ENCODE data around the gene MAGI2.

MAGI2 gene

DNA sequence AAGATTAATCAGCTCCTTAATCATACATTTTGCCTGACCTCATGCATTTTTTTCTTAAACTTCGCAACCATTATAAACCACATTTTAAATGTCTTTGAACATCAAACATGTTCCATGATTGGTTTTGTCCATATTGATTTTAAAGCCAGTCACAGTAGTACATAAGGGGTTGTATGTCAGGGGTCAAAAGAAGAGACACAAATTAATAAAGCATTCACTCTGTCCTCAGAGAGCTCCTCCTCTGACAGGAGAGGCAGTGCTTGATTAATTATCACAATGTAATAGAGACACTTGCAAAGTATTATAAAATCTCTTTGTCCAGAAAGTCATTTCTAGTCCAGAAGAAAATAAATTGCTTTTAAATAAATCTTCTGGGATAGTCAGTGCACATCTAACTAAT, 195.5 kb downstream of the MAGI2 start:
- no peak for DNase-seq (ENCODE audit: low read depth in 2 of 2)

DNA sequence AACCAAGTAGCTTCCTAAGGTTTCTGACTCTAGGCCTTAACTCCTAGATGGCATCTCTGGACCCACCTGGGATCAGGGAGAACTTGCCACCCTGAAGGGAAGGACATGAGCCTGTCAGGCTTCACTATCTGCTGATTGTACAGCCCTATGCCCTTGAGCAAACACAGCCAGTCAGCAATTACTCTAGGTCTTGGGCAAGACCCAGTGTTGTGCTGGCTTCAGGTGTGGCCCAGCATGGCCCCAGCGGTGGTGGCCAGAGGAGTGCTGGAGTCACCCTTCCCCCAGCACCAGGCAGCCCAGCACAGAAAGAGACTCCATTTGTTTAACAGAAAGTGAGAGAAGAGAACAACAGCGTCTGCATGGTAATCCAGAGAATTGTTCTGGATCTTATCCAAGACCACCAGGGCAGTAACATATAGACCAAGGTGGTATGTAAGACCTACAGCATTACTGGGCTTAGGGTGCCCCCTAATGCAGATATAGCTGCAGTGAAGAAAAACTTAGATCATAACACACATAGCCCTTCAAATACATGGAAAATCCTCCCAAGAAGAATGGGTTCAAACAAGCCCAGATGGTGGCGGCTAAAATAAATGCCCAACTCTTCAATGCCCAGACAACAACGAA, 207.7 kb downstream of the MAGI2 start:
- DNase-seq (ENCODE audit: low read depth in 2 of 2) = no peak

GRCh38 chr7:79244482-79244881, 209.0 kb downstream of the MAGI2 start:
- no peak for DNase-seq (ENCODE audit: low read depth in 2 of 2)

DNA sequence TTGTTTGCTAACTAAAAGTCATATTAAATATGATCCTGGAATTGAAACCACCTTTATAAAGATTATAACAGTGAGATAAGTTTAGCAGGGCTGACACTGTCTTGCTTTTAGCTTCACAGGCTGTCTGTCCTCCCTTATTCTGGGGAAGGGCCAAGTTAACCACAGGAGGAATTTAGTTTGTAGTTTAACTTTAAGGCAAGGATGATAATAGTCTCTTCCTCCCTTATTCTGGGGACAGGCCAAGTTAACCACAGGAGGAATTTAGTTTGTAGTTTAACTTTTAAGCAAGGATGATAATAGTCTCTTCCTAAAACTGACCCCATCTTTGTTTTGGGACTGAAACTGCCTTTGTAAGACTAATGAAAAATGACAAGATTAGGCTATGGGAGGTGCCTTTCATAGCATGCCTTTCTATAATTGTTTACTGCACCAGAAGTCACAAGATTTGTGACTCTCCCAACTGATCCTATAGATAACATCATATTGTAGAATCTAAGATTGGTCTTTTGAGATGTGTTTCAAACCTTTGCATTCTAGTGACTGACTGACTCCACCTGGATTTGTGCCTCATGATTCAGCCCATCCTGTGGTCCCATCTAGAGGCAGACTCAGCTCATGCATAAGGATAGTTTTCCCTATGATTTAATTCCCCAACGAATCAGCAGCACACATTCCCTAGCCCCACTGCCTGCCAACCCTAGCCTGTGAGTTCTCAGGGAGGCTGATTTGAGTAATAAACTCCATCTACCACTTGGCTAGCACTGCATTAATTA, 212.0 kb downstream of the MAGI2 start:
- no peak for DNase-seq (ENCODE audit: low read depth in 2 of 2)

GRCh38 chr7:79240413-79240812, 213.1 kb downstream of the MAGI2 start:
- DNase-seq (ENCODE audit: low read depth in 2 of 2) = no peak

GRCh38 chr7:79236352-79237028, 217.0 kb downstream of the MAGI2 start:
- DNase-seq (ENCODE audit: low read depth in 2 of 2) = no peak

DNA sequence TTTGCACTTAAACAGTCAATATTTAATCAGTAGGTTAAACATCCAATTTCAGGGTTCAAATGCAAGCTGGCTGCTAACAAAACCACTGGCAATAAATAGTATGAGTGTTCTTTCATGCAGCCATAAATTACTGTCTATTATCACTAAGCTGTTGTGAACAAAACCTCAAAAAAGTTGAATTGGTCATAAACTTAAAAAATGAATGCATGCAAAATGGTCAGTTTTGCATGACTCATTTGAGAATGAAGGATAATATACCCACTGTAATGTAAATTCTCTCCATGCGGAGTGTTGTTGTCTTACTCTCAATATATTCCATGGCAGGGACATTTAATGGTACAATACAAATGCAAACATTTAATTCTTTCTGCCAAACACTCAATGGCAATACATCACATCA, 226.4 kb downstream of the MAGI2 start:
- no peak for DNase-seq (ENCODE audit: low read depth in 2 of 2)

- no peak for DNase-seq (ENCODE audit: low read depth in 2 of 2)
Observed at GRCh38 chr7:79221211-79221610, 232.3 kb downstream of the MAGI2 start.

- no peak for DNase-seq (ENCODE audit: low read depth in 2 of 2)
Observed at GRCh38 chr7:79217976-79218626, 235.4 kb downstream of the MAGI2 start.

- no peak for DNase-seq (ENCODE audit: low read depth in 2 of 2)
Observed at GRCh38 chr7:79217468-79217867, 236.0 kb downstream of the MAGI2 start.

DNA sequence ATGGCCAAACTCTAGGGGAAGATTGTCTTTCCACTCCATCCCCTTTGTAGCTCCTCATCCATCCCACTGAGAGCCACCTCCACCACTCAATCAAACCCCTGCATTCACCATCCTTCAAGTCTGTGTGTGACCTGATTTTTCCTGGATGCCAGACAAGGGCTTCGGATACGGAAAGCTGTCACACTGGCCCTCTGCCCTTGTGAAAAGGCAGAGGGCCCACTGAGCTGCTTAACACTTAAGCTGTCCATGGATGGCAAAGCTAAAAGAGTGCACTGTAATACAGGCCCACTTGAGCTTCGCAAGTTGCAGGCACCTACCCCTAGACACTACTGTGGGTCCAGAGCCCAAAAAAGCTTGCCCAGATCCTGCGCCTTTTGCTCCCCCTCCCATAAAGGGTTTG, 237.2 kb downstream of the MAGI2 start:
- DNase-seq (ENCODE audit: low read depth in 2 of 2) = no peak

DNA sequence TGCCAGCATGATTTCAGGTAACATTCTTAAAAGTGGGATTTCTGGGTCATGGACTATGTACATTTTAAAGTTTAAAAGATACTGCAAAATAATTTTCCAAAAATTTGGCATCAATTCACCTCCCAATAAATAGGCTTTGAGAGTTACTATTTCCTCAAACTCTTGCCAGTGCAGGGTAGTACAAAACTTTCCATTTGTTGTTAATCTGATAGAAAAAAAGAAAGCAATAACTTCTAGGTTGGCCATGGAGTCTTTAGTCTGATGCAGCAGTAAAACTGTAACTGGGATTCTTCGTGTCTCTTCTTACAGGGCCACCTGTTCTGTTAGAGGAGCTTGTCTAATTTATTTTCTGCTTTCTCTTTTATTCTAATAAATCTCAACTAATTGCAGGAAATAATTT, 241.1 kb downstream of the MAGI2 start:
- DNase-seq (ENCODE audit: low read depth in 2 of 2) = no peak

DNA sequence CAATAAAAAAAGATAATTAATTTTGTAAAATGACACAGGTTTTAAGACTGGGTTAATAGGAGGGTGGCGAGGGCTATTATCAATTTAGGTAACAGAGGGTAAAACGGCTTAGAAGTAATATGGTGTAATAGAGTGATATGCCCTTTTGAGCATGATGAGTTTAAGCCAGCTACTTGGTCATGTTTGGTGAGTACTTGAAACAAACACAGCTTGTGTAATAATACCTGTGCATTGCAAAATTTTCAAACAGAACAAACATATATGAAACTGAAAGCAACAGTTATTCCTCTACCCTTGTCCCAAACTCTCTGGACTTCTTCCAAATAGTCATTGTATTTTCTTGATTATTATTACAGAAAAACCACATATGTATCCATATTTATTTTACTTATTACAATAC, 241.7 kb downstream of the MAGI2 start:
- no peak for DNase-seq (ENCODE audit: low read depth in 2 of 2)

- DNase-seq (ENCODE audit: low read depth in 2 of 2) = no peak
Observed at GRCh38 chr7:79199961-79200360, 253.5 kb downstream of the MAGI2 start.

GRCh38 chr7:79199266-79199665, 254.2 kb downstream of the MAGI2 start:
- DNase-seq (ENCODE audit: low read depth in 2 of 2) = no peak

GRCh38 chr7:79185605-79186004, 267.9 kb downstream of the MAGI2 start:
- no peak for DNase-seq (ENCODE audit: low read depth in 2 of 2)

DNA sequence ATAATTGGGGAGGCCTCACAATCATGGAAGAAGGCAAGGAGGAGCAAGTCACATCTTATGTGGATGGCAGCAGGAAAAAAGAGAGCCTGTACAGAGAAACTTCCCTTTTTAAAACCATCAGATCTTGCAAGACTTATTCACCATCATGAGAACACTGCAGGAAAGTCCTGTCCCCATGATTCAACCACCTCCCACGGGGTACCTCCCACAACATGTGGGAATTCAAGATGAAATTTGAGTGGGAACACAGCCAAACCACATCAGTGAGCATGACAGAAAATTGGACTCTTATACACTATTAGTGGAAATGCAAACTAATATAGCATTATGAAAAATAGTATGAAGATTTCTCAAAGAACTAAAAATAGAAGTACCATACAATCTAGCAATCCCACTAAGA, 271.2 kb downstream of the MAGI2 start:
- DNase-seq (ENCODE audit: low read depth in 2 of 2) = no peak

DNA sequence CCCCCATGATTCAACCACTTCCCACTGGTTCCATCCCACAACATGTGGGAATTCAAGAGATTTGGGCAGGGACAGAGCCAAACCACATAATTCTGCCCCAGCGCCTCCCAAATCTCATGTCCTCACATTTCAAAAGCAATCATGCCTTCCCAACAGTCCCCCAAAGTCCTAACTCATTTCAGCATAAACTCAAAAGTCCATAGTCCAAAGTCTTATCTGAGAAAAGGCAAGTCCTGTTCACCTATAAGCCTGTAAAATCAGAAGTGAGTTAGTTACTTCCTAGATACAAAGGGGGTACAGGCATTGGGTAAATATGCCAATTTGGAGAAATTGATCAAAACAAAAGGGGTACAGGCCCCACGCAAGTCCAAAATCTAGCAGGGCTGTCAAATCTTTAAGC, 272.9 kb downstream of the MAGI2 start:
- DNase-seq (ENCODE audit: low read depth in 2 of 2) = no peak

GRCh38 chr7:79176859-79177477, 276.5 kb downstream of the MAGI2 start:
- no peak for DNase-seq (ENCODE audit: low read depth in 2 of 2)

- DNase-seq (ENCODE audit: low read depth in 2 of 2) = no peak
Observed at GRCh38 chr7:79175374-79175773, 278.1 kb downstream of the MAGI2 start.

- DNase-seq (ENCODE audit: low read depth in 2 of 2) = no peak
Observed at GRCh38 chr7:79165225-79165624, 288.2 kb downstream of the MAGI2 start.

DNA sequence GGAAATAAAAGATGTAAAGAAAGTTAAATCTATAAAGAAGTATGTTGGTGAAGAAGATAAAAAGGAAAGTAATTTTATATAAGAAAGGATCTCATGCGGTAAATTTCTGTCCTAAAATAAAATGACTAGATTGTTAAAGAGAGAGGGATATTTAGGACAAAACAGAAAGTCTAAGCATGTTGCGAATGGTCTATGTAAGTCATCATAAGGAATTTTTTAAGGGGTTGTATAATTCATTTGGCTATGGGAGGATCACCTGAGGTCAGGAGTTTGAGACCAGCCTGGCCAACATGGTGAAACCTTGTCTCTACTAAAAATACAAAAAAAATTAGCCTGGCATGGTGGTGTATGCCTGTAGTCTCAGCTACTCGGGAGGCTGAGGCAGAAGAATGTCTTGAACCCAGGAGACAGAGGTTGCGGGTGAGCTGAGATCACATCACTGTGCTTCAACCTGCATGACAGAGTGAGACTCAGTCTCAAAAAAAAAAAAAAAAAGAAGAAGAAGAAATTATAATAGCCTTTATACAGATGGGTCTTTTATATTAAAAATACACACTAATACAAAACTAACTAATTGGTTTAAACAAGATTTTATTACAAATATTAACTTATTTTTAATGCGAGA, 294.3 kb downstream of the MAGI2 start:
- DNase-seq (ENCODE audit: low read depth in 2 of 2) = no peak

Measured in stimulated activated CD8-positive, alpha-beta memory T cell treated with anti-CD3 and anti-CD28 coated beads, Interleukin-2, amount 100 ng/mL, for 48 hours (primary cell).